ENCODE data around the gene LYPD5.
"Not testable (repeated sequence)": the region's sequence is repeated elsewhere in the genome, so short reads cannot be mapped to it uniquely, and the experiment has no call there.

DNA sequence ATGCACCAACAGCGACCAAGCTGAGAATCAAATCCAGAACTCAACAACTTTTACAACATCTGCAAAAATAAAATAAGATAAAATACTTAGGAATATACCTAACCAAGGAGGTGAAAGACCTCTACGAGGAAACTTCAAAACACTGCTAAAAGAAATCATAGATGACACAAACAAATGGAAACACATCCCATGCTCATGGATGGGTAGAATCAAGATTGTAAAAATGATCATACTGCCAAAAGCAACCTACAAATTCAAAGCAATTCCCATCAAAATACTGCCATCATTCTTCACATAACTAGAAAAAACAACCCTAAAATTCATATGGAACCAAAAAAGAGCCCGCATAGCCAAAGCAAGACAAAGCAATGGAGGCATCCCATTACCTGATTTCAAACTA, 21.6 kb upstream of the LYPD5 start:
- TF ChIP-seq, protein P1, sequence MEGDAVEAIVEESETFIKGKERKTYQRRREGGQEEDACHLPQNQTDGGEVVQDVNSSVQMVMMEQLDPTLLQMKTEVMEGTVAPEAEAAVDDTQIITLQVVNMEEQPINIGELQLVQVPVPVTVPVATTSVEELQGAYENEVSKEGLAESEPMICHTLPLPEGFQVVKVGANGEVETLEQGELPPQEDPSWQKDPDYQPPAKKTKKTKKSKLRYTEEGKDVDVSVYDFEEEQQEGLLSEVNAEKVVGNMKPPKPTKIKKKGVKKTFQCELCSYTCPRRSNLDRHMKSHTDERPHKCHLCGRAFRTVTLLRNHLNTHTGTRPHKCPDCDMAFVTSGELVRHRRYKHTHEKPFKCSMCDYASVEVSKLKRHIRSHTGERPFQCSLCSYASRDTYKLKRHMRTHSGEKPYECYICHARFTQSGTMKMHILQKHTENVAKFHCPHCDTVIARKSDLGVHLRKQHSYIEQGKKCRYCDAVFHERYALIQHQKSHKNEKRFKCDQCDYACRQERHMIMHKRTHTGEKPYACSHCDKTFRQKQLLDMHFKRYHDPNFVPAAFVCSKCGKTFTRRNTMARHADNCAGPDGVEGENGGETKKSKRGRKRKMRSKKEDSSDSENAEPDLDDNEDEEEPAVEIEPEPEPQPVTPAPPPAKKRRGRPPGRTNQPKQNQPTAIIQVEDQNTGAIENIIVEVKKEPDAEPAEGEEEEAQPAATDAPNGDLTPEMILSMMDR (IDR thresholded peaks at IDR 0.05): not testable (repeated sequence)
- TF ChIP-seq POLR2A (IDR thresholded peaks at IDR 0.05); POLR2AphosphoS5 (IDR thresholded peaks at IDR 0.05); EP300 (IDR thresholded peaks at IDR 0.05; ENCODE audit: low read depth): not testable (repeated sequence)

All from transverse colon (tissue), 4 donors.